Motor neuron (in vitro differentiated cells): ENCODE data around the gene BCKDK. TPM values are rescaled to one million over a fixed set of nuclear protein-coding genes. Genes with fewer than 3 reads are reported as not detected.
A peak's percentile ranks its signal among the peaks of the same experiment; 100 is the strongest.

Source experiments
- ATAC-seq, 8 experiments: fragments of 200-7000 bp; cut with Tn5 transposase; replicated peaks in 6 of 8; 2 replicates each; pipeline ENCODE4 v1.8.0; 2021; ENCODE audit warnings: mild to moderate bottlenecking in 8 of 8, moderate library complexity in 8 of 8
- H3K27ac ChIP-seq, 2 donors: fragments of 250-450 bp; sonication (Bioruptor Pico); 2 replicates each; pipeline ENCODE4 v1.9.0; 2021; ENCODE audit warnings: antibody characterized with exemption in 2 of 2, mild to moderate bottlenecking in 2 of 2, moderate library complexity in 1 of 2
- H3K4me1 ChIP-seq, 2 donors: fragments of 250-450 bp; sonication (Bioruptor Pico); replicated peaks in 1 of 2; 2 replicates each; pipeline ENCODE4 v1.6.1; 2021; ENCODE audit warnings: antibody characterized with exemption in 2 of 2, mild to moderate bottlenecking in 2 of 2, moderate library complexity in 1 of 2
- H3K4me3 ChIP-seq, 5 donors: fragments of 250-450 bp; sonication (Bioruptor Pico); 2 replicates each; pipeline ENCODE4 v1.9.0; 2021; ENCODE audit warnings: antibody characterized with exemption in 5 of 5, mild to moderate bottlenecking in 5 of 5, moderate library complexity in 4 of 5
- WGBS, 10 experiments: fragments of 450-650 bp; shearing (Covaris generic); methylation state at CpG; one replicate each; pipeline ENCODE4 v1.0.0; 2022; 5-methylcytosine and 5-hydroxymethylcytosine counted together
- in situ Hi-C, 9 experiments: fragments of 400-800 bp; cut with MboI; loops; one replicate each; pipeline ENCODE4 v1.15.0; 2021; ENCODE audit warnings: low sequenced_read_pairs in 9 of 9, low pct_unique_long_range_greater_than_20kb in 2 of 9; ENCODE audit not compliant: unreplicated experiment in 9 of 9
- total RNA-seq, 8 experiments: library from RNA; unstranded; fragments of 300-600 nt; gene quantifications; 2 replicates each; pipeline versions ENCODE4 v1.2.3 to v1.2.4, GENCODE V29; 2022

Gene BCKDK
- total RNA-seq: 10 to 100 TPM; 14.1 to 46.8 (median 19.6) TPM

GRCh38 chr16:31108035-31108793 is at the start of gene BCKDK:
Gene BCKDK (plus strand): TSS chr16:31108386. CDS start chr16:31109224, 838 bp downstream.
- WGBS, 10 experiments: 12 to 50% (median 35%) methylated on average over 1 to 10 of the region's 68 CpGs; no CpG with 5 or more reads in 4 of the 10 experiments
- in situ Hi-C loops: no loop called here
- Histone ChIP-seq H3K4me3 (peak within 1 kb of the TSS; percentile 94 to 99 (median 98)), H3K4me1 (peaks cover 6 to 10% of the 10 kb centered on the region in 2 donors), H3K27ac (peak within 1 kb of the TSS; percentile 60 to 71)
- peak; percentile 88 to 99 (median 96) for ATAC-seq

- no peak overlapping the region for H3K4me3 ChIP-seq
- no peaks in the 10 kb centered on the region for H3K4me1 ChIP-seq
- WGBS, 10 experiments: 100% methylated on average over 1 to 3 of the region's 42 CpGs; no CpG with 5 or more reads in 8 of the 10 experiments
- in situ Hi-C loops: no loop called here
- ATAC-seq: peak in 1 of 8 experiments; percentile 25
- H3K27ac ChIP-seq: no peak overlapping the region
These were observed 46.9 kb upstream of the BCKDK start for GRCh38 chr16:31061126-31061812.

DNA sequence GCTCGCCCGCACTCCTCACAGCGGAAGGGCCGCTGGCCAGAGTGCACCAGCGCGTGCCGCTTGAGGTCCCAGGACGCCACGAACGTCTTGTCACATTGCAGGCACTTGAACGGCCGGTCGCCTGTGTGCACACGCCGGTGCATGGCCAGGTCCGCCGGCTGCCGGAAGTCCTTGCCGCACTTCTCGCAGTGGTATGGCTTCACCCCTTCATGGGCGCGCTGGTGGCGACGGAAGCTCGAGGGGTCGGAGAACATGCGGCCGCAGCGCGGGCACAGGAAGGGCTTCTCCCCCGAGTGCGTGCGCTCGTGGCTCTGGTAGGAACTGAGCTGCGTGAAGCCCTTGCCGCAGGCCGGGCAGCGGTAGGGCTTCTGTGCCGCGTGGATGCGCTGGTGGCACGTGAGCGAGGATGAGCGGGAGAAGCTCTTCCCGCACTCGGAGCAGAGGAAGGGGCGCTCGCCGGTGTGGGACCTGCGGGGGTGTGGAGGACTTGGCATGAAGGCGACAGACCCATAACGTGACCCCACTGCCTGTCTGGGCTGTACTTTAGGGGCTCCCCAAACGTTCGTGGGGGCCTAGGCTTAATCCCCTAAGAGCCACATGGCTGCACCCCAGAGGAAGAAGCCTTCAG is 46.3 kb upstream of the BCKDK start:
- Histone ChIP-seq H3K27ac (no peak overlapping the region), H3K4me1 (no peaks in the 10 kb centered on the region), H3K4me3 (no peak overlapping the region)
- in situ Hi-C loops: no loop called here
- ATAC-seq: no peak
- 95 to 97% (median 96%) methylated on average over 4 to 31 of the region's 54 CpGs; no CpG with 5 or more reads in 7 of the 10 experiments for WGBS, 10 experiments

DNA sequence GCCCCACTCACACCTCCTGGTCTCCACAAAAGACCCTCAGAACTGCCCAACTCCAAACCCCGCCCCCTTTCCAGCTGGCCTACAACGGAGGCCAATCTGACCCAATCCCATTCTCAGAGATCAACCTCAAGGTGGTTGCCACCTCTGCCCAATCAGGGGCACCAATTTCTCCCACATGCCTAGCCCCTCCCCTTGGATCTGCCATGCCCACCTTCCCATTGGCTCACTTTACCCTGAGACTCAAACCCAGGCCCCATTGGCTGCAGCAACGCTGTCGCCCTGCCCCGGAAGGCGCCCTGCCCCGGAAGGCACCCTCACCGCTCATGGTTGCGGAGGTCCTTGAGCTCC is 44.7 kb upstream of the BCKDK start:
- H3K27ac ChIP-seq: no peak overlapping the region
- in situ Hi-C loops: no loop called here
- H3K4me1 ChIP-seq: no peaks in the 10 kb centered on the region
- ATAC-seq: no peak
- no peak overlapping the region for H3K4me3 ChIP-seq
- 20 to 100% (median 93%) methylated on average over 1 to 6 of the region's 9 CpGs; no CpG with 5 or more reads in 7 of the 10 experiments for WGBS, 10 experiments

DNA sequence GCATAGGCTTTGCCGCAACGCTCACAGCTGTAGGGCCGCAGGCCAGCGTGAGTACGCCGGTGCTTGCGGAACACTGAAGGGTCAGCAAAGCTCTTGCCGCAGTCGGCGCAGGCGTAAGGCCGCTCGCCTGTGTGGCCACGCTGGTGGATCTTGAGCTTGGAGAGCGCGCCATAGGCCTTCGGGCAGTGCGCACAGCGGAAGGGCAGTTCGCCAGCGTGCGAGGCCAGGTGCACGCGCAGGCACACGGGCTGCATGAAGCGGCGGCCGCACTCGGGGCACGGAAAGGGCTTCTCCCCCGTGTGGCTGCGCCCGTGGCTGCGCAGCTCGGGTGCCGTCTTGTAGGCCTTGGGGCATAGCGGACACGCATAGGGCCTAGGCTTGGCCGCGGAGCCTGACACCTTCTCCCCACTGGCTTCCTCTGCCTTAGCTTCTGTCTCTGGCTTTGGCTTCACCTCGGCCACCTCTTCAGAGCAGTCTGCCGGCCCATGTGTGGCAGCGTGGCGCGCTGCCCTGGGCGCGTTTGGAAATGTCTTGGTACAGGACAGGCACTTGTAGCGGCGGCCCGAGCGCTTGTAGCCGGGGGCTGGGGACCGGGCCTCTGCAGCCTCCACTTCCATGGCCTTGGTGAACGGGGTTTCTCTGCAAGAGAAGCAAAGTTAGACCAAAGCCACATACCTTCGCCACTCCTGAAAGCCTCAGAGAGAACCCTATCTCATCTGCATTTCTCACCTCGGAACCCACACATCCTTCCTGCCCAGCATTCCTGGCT is 44.2 kb upstream of the BCKDK start:
- in situ Hi-C loops: no loop called here
- ATAC-seq: peak in 1 of 8 experiments; percentile 25

GRCh38 chr16:31064882-31065461 is 43.2 kb upstream of the BCKDK start:
- ATAC-seq: peak in 5 of 8 experiments; percentile 10 to 100 (median 90)
- Histone ChIP-seq H3K4me3 (no peak overlapping the region), H3K4me1 (no peaks in the 10 kb centered on the region), H3K27ac (no peak overlapping the region)
- 60 to 100% (median 90%) methylated on average over 1 to 3 of the region's 4 CpGs; no CpG with 5 or more reads in 6 of the 10 experiments for WGBS, 10 experiments
- in situ Hi-C loops: no loop called here

More for the DNA sequence above, 44.2 kb upstream of the BCKDK start:
- H3K27ac ChIP-seq: no peak overlapping the region
- 85 to 100% (median 95%) methylated on average over 3 to 35 of the region's 56 CpGs; no CpG with 5 or more reads in 3 of the 10 experiments for WGBS, 10 experiments
- no peak overlapping the region for H3K4me3 ChIP-seq
- no peaks in the 10 kb centered on the region for H3K4me1 ChIP-seq

- Histone ChIP-seq H3K4me1 (peaks cover 0 to 4% of the 10 kb centered on the region in 2 donors), H3K27ac (no peak overlapping the region), H3K4me3 (no peak overlapping the region)
- 67 to 100% (median 86%) methylated on average over 1 to 3 of the region's 3 CpGs; no CpG with 5 or more reads in 2 of the 10 experiments for WGBS, 10 experiments
- in situ Hi-C loops: no loop called here
- ATAC-seq: no peak
These were observed 40.8 kb upstream of the BCKDK start for GRCh38 chr16:31067342-31067741.

DNA sequence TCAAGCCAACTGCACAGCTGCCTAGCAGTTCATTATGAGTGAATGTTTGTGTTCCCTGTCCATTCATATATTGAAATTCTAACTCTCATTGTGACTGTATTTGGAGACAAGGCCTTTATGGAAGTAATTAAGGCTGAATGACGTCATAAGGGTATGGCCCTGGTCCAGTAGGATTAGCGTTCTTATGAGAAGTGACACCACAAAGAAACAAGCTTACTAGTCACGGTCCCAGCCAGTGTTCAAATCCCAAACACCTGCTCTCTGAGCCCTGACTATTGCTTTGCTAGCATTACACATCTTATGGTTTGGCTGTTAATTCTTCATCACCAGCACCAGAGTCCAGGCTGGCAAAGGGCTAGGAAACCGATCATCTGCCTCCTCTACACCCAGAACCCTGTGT is 36.3 kb upstream of the BCKDK start:
- Histone ChIP-seq H3K27ac (peak overlapping the region in 1 of 2 donors; percentile 92), H3K4me1 (peaks cover 4 to 8% of the 10 kb centered on the region in 2 donors), H3K4me3 (peak overlapping the region; percentile 63 to 99 (median 81))
- 0 to 80% (median 7%) methylated on average over 1 to 4 of the region's 4 CpGs; no CpG with 5 or more reads in 2 of the 10 experiments for WGBS, 10 experiments
- peak in 1 of 8 experiments; percentile 1 for ATAC-seq
- in situ Hi-C loops: no loop called here

GRCh38 chr16:31072540-31073141 is 35.5 kb upstream of the BCKDK start:
- Histone ChIP-seq H3K4me3 (peak overlapping the region; percentile 63 to 99 (median 81)), H3K27ac (peak overlapping the region; percentile 92 to 96), H3K4me1 (peaks cover 4 to 8% of the 10 kb centered on the region in 2 donors)
- 0 to 7% (median 0%) methylated on average over 1 to 17 of the region's 27 CpGs; no CpG with 5 or more reads in 4 of the 10 experiments for WGBS, 10 experiments
- ATAC-seq: peak in 2 of 8 experiments; percentile 1
- in situ Hi-C loops: no loop called here

- ATAC-seq: peak; percentile 56 to 83 (median 78)
- in situ Hi-C loops: no loop called here
- Histone ChIP-seq H3K4me3 (peak overlapping the region; percentile 63 to 99 (median 81)), H3K4me1 (peaks cover 4 to 8% of the 10 kb centered on the region in 2 donors), H3K27ac (peak overlapping the region; percentile 92 to 96)
- WGBS, 10 experiments: 0 to 7% (median 0%) methylated on average over 3 to 20 of the region's 83 CpGs; no CpG with 5 or more reads in 4 of the 10 experiments
These were observed 34.8 kb upstream of the BCKDK start for GRCh38 chr16:31073142-31073969.
